DOHH2 (cell line): ENCODE measurements around the gene FSHB.

ENCODE experiments used
- H3F3A ChIP-seq: fragments of 200-600 bp; sonication (generic), shearing (Covaris generic); 2 replicates; pipeline ENCODE4 v1.6.0; 2016; ENCODE audit warnings: antibody characterized with exemption, mild to moderate bottlenecking; ENCODE audit not compliant: control insufficient read depth, insufficient read depth
- H3K27ac ChIP-seq: fragments of 200-600 bp; sonication (generic); 2 replicates; pipeline ENCODE4 v1.5.1; 2014; ENCODE audit warnings: low read depth, mild to moderate bottlenecking, low read length, moderate library complexity
- H3K27me3 ChIP-seq: fragments of 200-600 bp; sonication (generic); 2 replicates; pipeline ENCODE4 v1.6.1; 2014; ENCODE audit warnings: mild to moderate bottlenecking, low read length, mixed read lengths; ENCODE audit not compliant: control insufficient read depth
- H3K36me3 ChIP-seq: fragments of 200-600 bp; sonication (generic); 2 replicates; pipeline ENCODE4 v1.6.1; 2014; ENCODE audit warnings: mild to moderate bottlenecking, low read length, moderate library complexity, mixed read lengths; ENCODE audit not compliant: control insufficient read depth
- H3K4me1 ChIP-seq: fragments of 200-600 bp; sonication (generic); 2 replicates; pipeline ENCODE4 v1.6.1; 2014; ENCODE audit warnings: mild to moderate bottlenecking, low read length, mixed read lengths; ENCODE audit not compliant: control insufficient read depth
- H3K4me2 ChIP-seq: fragments of 200-600 bp; sonication (generic); 2 replicates; pipeline ENCODE4 v1.6.0; 2014; ENCODE audit warnings: mild to moderate bottlenecking, low read length, moderate library complexity
- H3K4me3 ChIP-seq: fragments of 200-600 bp; sonication (generic); 2 replicates; pipeline ENCODE4 v1.5.1; 2014; ENCODE audit warnings: mild to moderate bottlenecking, low read length, mixed read lengths
- H3K79me2 ChIP-seq: fragments of 200-600 bp; sonication (generic); 2 replicates; pipeline ENCODE4 v1.6.1; 2014; ENCODE audit warnings: mild to moderate bottlenecking, low read length, mixed read lengths; ENCODE audit not compliant: control insufficient read depth
- H3K9me2 ChIP-seq: fragments of 200-600 bp; sonication (generic); replicated peaks from 2 replicates; pipeline ENCODE4 v1.6.1; 2014; ENCODE audit warnings: mild to moderate bottlenecking, low read length, mixed read lengths; ENCODE audit not compliant: control insufficient read depth
- H3K9me3 ChIP-seq: fragments of 200-600 bp; sonication (generic); 2 replicates; pipeline ENCODE4 v1.6.1; 2014; ENCODE audit warnings: antibody characterized with exemption, low read length, mixed read lengths; ENCODE audit not compliant: control insufficient read depth, insufficient read depth
- H4K20me1 ChIP-seq: fragments of 200-600 bp; sonication (generic); 2 replicates; pipeline ENCODE4 v1.6.0; 2014; ENCODE audit warnings: low read depth, mild to moderate bottlenecking, antibody characterized with exemption, low read length, moderate library complexity; ENCODE audit not compliant: control insufficient read depth, insufficient read depth
- CTCF ChIP-seq: fragments of 200-600 bp; sonication (generic); IDR thresholded peaks from one replicate; pipeline ENCODE4 v1.5.1; 2014; ENCODE audit warnings: antibody characterized with exemption, mild to moderate bottlenecking, low read depth, low read length; ENCODE audit not compliant: poor library complexity, severe bottlenecking
- EZH2phosphoT487 ChIP-seq: fragments of 200-600 bp; sonication (generic); IDR thresholded peaks from 2 replicates; pipeline ENCODE4 v1.6.1; 2017; ENCODE audit warnings: borderline replicate concordance, mild to moderate bottlenecking, antibody characterized with exemption, low read length, moderate library complexity, mixed read lengths

The FSHB gene

GRCh38 chr11:30245621-30246020, 14.8 kb downstream of the FSHB start:
- H3K36me3 ChIP-seq: no peaks in the 10 kb centered on the region
- H3K4me3 ChIP-seq: no peak overlapping the region
- H3K4me2 ChIP-seq: no peak overlapping the region
- no peak overlapping the region for H3K27ac ChIP-seq
- no peaks in the 10 kb centered on the region for H3K27me3 ChIP-seq
- H3K4me1 ChIP-seq: no peaks in the 10 kb centered on the region
- no peaks in the 10 kb centered on the region for H3F3A ChIP-seq
- H4K20me1 ChIP-seq: no peaks in the 10 kb centered on the region
- TF ChIP-seq CTCF (no peak), EZH2phosphoT487 (no peak)
- no peaks in the 10 kb centered on the region for H3K9me2 ChIP-seq
- H3K79me2 ChIP-seq: no peaks in the 10 kb centered on the region
- H3K9me3 ChIP-seq: no peaks in the 10 kb centered on the region

- no peaks in the 10 kb centered on the region for H4K20me1 ChIP-seq
- no peaks in the 10 kb centered on the region for H3K9me3 ChIP-seq
- H3K27me3 ChIP-seq: no peaks in the 10 kb centered on the region
- TF ChIP-seq EZH2phosphoT487 (no peak), CTCF (no peak)
- no peaks in the 10 kb centered on the region for H3K79me2 ChIP-seq
- H3K36me3 ChIP-seq: no peaks in the 10 kb centered on the region
- no peaks in the 10 kb centered on the region for H3F3A ChIP-seq
- no peak overlapping the region for H3K4me3 ChIP-seq
- H3K9me2 ChIP-seq: no peaks in the 10 kb centered on the region
- no peak overlapping the region for H3K4me2 ChIP-seq
- H3K4me1 ChIP-seq: no peaks in the 10 kb centered on the region
- no peak overlapping the region for H3K27ac ChIP-seq
These were observed 23.8 kb downstream of the FSHB start for GRCh38 chr11:30254307-30255298.

- H3K36me3 ChIP-seq: no peaks in the 10 kb centered on the region
- no peak overlapping the region for H3K4me2 ChIP-seq
- no peaks in the 10 kb centered on the region for H3F3A ChIP-seq
- no peaks in the 10 kb centered on the region for H3K27me3 ChIP-seq
- H3K4me3 ChIP-seq: no peak overlapping the region
- no peak overlapping the region for H3K27ac ChIP-seq
- no peaks in the 10 kb centered on the region for H4K20me1 ChIP-seq
- H3K9me3 ChIP-seq: no peaks in the 10 kb centered on the region
- no peaks in the 10 kb centered on the region for H3K9me2 ChIP-seq
- no peaks in the 10 kb centered on the region for H3K4me1 ChIP-seq
- TF ChIP-seq CTCF (no peak), EZH2phosphoT487 (no peak)
- no peaks in the 10 kb centered on the region for H3K79me2 ChIP-seq
These were observed 24.8 kb downstream of the FSHB start for GRCh38 chr11:30255637-30256036.
